ENCODE data around the gene GCKR.
"Not testable (repeated sequence)": the region's sequence is repeated elsewhere in the genome, so short reads cannot be mapped to it uniquely, and the experiment has no call there.

GCKR gene

GRCh38 chr2:27509326-27509725, 12.7 kb downstream of the GCKR start:
- DNase-seq: no peak

GRCh38 chr2:27518113-27518781, 21.6 kb downstream of the GCKR start:
- no peak for DNase-seq

GRCh38 chr2:27518782-27519113, 22.1 kb downstream of the GCKR start:
- DNase-seq: no peak

GRCh38 chr2:27520316-27520715, 23.7 kb downstream of the GCKR start:
- no peak for DNase-seq

GRCh38 chr2:27522400-27522945, 25.8 kb downstream of the GCKR start:
- no peak for DNase-seq

GRCh38 chr2:27527182-27527581, 30.5 kb downstream of the GCKR start:
- no peak for DNase-seq

GRCh38 chr2:27531983-27532382, 35.3 kb downstream of the GCKR start:
- no peak for DNase-seq

GRCh38 chr2:27537287-27537686, 40.6 kb downstream of the GCKR start:
- no peak for DNase-seq

GRCh38 chr2:27538839-27539450, 42.3 kb downstream of the GCKR start:
- DNase-seq: not testable (repeated sequence)

GRCh38 chr2:27539649-27540048, 43.0 kb downstream of the GCKR start:
- DNase-seq: not testable (repeated sequence)

GRCh38 chr2:27544143-27544821, 47.6 kb downstream of the GCKR start:
- DNase-seq: no peak

GRCh38 chr2:27545348-27546141, 48.9 kb downstream of the GCKR start:
- peak; percentile 15 for DNase-seq

GRCh38 chr2:27549303-27549702, 52.7 kb downstream of the GCKR start:
- no peak for DNase-seq

GRCh38 chr2:27551514-27551913, 54.9 kb downstream of the GCKR start:
- DNase-seq: no peak

- DNase-seq: no peak
These were observed 56.3 kb downstream of the GCKR start for GRCh38 chr2:27552941-27553340.

GRCh38 chr2:27554451-27554850, 57.8 kb downstream of the GCKR start:
- DNase-seq: not testable (repeated sequence)

GRCh38 chr2:27559228-27559627, 62.6 kb downstream of the GCKR start:
- DNase-seq: no peak

- no peak for DNase-seq
These were observed 64.4 kb downstream of the GCKR start for GRCh38 chr2:27561060-27561459.

GRCh38 chr2:27566628-27567027, 70.0 kb downstream of the GCKR start:
- DNase-seq: no peak

- no peak for DNase-seq
These were observed 72.8 kb downstream of the GCKR start for GRCh38 chr2:27569398-27569797.

GRCh38 chr2:27571197-27571596, 74.6 kb downstream of the GCKR start:
- no peak for DNase-seq

GRCh38 chr2:27571681-27572080, 75.0 kb downstream of the GCKR start:
- DNase-seq: no peak

- DNase-seq: peak; percentile 68
These were observed 75.8 kb downstream of the GCKR start for GRCh38 chr2:27572439-27572838.
